BLaER1 treated with 17β-estradiol and CSF1 and Interleukin-3, amounts not matched to agents 10 nM and 100 nM (cell line): ENCODE data around the gene ZBTB46.

Experiments used
- H3K27ac ChIP-seq, 11 experiments: shearing (Covaris generic); formaldehyde crosslinking; 2 replicates each; pipeline ENCODE4 v1.8.1; 2022
- H3K27me3 ChIP-seq, 11 experiments: shearing (Covaris generic); formaldehyde crosslinking; 2 replicates each; pipeline ENCODE4 v1.8.1; 2022
- H3K36me3 ChIP-seq, 11 experiments: shearing (Covaris generic); formaldehyde crosslinking; 2 replicates each; pipeline ENCODE4 v1.8.1; 2022
- H3K4me1 ChIP-seq, 10 experiments: shearing (Covaris generic); formaldehyde crosslinking; 2 replicates each; pipeline ENCODE4 v1.8.1; 2022
- H3K4me2 ChIP-seq, 11 experiments: shearing (Covaris generic); formaldehyde crosslinking; 2 replicates each; pipeline ENCODE4 v1.8.1; 2022
- H3K4me3 ChIP-seq, 10 experiments: shearing (Covaris generic); formaldehyde crosslinking; 2 replicates each; pipeline ENCODE4 v1.8.1; 2022
- H3K9ac ChIP-seq, 11 experiments: shearing (Covaris generic); formaldehyde crosslinking; 2 replicates each; pipeline ENCODE4 v1.8.1; 2022
- H3K9me3 ChIP-seq, 11 experiments: shearing (Covaris generic); formaldehyde crosslinking; replicated peaks in 1 of 11; 2 replicates each; pipeline ENCODE4 v1.8.1; 2022
- H4K20me1 ChIP-seq, 11 experiments: shearing (Covaris generic); formaldehyde crosslinking; 2 replicates each; pipeline ENCODE4 v1.8.1; 2022
- Cebpa-rat ChIP-seq, 11 experiments: shearing (Covaris generic); IDR thresholded peaks; 2 replicates each; pipeline ENCODE4 v1.8.1; 2022

ZBTB46 gene

DNA sequence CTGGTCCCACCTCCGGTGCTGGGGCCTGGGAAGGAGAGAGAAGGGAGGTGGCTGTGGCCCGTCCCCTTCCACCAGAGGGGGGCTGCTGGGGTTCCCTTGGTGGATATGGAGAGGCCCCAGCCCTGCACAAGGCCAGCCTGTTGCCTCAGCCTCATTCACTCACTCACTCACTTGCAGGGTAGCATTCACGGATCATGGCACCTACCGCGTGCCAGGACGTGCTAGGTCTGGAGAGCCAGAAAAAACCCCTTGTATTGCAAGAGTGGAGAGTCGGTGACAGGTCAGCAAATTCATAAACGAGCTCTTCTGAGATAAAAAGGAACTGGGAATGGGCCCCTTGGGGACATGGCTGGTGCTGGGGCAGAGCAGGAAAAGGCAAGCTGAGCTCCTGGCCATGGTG is 6.4 kb upstream of the ZBTB46 start:
- Histone ChIP-seq H3K36me3 (no peaks in the 10 kb centered on the region), H3K4me2 (peak overlapping the region; percentile 52 to 99 (median 79)), H3K4me1 (peaks cover 63 to 80% (median 76%) of the 10 kb centered on the region in 10 experiments), H3K9me3 (no peaks in the 10 kb centered on the region), H3K27me3 (peaks cover 17 to 37% (median 30%) of the 10 kb centered on the region in 11 experiments), H3K27ac (no peak overlapping the region), H3K9ac (no peak overlapping the region), H4K20me1 (peaks cover 0 to 24% (median 6%) of the 10 kb centered on the region in 11 experiments; a peak in 13 of 22 replicates), H3K4me3 (no peak overlapping the region; a peak in 1 of 20 replicates)
- TF ChIP-seq Cebpa-rat (IDR thresholded peaks at IDR 0.05): no peak

DNA sequence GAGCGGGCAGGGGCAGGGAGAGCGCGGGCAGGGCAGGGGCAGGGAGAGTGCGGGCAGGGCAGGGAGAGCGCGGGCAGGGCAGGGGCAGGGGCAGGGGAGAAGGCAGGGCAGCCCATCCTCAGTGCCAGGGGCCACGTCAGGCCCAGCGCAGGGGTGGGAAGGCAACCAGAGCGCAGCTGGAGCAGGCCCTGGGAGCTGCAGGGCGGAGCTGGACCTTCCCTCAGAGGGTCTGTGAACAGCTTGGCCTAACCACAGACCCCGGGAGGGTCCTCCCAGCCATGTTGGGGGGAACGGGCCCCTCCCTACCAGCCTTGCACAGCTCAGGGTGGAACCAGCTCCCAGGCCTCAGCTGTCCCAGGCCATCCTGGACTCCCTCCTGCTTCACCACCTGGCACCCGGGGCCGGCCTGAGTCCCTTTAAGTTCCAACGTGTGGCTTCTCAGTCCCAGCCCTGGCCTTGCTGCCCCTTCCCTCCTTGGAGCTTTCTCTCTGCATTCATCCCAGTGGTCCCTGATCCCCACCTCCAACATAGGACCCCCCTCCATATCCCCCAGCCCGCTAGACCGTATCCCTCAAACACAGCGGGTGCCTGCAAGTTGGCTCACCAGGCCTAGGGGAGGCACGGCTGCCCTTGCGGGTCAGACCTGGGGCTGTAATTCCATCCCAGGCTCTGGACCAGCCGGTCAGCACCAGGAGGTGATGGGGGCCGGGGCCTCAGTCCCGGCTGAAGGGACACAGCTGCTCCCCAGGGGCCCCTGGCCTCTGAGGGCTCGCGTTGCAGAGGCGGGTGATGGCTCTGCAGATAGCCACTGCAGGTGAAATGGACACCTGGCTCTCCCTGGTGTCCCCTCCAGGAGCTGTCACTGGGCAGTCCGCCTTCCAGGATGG is 5.6 kb upstream of the ZBTB46 start:
- Histone ChIP-seq H3K4me3 (no peak overlapping the region; a peak in 1 of 20 replicates), H3K4me2 (peak overlapping the region; percentile 52 to 99 (median 79)), H3K27me3 (peaks cover 22 to 44% (median 38%) of the 10 kb centered on the region in 11 experiments), H3K36me3 (no peaks in the 10 kb centered on the region), H3K9ac (0 out of 22 replicates have a peak overlapping the region, but pooled peaks of 1 of the 11 experiments have one; percentile 6), H3K4me1 (peaks cover 60 to 78% (median 73%) of the 10 kb centered on the region in 10 experiments), H3K9me3 (no peaks in the 10 kb centered on the region), H4K20me1 (peaks cover 0 to 32% (median 13%) of the 10 kb centered on the region in 11 experiments; a peak in 15 of 22 replicates), H3K27ac (no peak overlapping the region)
- TF ChIP-seq Cebpa-rat (IDR thresholded peaks at IDR 0.05): no peak

DNA sequence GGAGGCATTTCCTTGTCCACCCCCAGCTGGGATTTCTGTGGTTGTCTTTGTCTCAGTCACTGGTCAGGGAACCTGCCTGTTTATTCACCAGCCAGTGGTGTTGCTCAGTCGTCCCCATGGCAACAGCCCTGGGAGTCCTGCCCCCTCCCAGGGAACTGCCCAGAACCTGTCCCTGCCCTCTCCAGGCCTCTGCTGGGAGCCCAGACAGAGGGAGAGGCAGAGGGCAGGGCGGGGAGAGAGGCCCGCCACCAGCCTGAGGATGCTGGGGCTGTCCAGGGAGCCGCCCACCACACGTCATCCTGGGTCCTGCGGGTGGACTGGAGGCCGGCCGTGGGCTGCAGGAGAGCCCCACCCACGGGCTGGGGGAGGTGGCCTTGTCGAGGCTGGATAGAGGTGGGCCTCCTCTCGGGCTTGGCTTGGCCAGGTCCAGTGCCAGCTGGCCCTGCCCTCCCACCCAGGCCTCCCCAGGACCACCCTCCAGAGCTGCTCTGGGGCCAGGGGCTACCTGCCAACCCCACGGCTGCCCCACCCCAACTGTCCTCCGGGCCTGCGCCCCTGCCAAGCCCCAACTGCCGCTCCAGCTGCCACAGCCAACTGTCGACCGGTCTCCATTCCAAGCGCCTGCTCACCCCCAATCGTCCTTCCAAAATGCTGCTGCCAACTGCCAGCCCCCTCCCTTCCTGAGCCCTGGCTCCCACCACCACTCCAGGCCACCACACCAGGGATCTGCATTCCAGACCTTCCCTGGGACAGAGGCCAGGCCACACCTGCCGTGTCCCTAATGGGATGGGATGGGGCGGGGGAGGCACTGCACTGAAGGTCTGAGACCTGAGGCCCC is 4.2 kb upstream of the ZBTB46 start:
- Histone ChIP-seq H3K27ac (no peak overlapping the region), H3K9me3 (no peaks in the 10 kb centered on the region), H3K36me3 (no peaks in the 10 kb centered on the region), H3K4me2 (peak overlapping the region; percentile 45 to 75 (median 57); a peak in 20 of 22 replicates), H3K9ac (no peak overlapping the region), H3K4me3 (no peak overlapping the region), H3K4me1 (peaks cover 57 to 70% (median 66%) of the 10 kb centered on the region in 10 experiments), H3K27me3 (peaks cover 32 to 58% (median 51%) of the 10 kb centered on the region in 11 experiments), H4K20me1 (peaks cover 0 to 35% (median 18%) of the 10 kb centered on the region in 11 experiments; a peak in 15 of 22 replicates)
- no peak for TF ChIP-seq Cebpa-rat (IDR thresholded peaks at IDR 0.05)

DNA sequence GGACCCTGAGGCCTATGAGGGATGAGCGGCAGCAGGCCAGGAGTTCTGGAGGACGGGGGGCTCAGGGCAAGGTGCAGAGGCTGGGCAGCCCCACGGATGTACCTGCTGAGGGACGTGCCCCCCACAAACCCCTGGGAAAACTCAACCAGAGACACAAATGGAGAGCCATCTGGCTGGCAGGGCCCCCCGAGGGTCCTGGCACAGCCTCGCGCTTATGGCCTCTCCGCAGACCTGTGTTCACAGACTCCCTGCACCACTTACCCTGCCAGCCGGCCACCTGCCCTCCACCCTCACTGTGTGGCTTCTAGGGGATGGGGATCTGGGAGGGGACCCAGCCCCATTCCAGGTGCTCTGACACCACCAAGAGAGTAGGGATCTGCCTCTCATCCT is 3.4 kb upstream of the ZBTB46 start:
- Histone ChIP-seq H3K4me2 (peak overlapping the region; percentile 45 to 75 (median 57); a peak in 21 of 22 replicates), H3K9me3 (no peaks in the 10 kb centered on the region)

DNA sequence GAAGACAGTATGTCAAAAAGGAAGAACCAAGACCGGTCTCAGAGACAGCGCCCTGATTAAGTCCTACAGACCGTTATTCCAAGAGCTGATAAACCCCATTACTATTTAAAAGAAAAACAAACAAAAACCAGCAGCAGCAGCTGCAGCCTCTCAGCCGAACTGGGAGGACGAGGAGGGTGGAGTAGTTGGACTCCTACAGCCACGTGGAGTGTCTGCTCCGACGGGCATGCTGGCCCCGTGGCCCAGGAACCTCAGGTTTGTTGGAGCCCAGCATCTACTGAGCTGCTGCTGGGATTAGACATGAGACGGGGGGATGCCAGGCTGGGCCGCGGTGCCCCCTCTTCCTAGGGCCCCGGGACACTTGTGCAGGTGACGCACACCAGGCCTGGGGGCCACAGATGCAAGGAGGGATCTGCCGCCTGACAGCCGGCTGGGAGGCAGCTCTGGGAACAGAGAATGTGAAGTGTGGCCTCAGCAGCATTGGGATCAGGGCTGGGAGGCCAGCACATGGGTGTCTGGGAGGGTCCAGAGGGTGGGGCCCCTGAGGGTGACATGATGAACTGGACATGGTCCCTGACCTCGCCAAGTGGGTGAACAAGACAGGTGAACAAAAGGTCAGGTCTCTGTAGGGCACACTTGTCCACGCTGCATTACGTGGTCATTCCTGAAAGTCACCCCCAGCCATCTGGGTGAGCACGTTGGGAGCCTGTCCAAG is 2.9 kb upstream of the ZBTB46 start:
- peak overlapping the region; percentile 45 to 75 (median 57); a peak in 21 of 22 replicates for H3K4me2 ChIP-seq
- H3K27me3 ChIP-seq: peaks cover 41 to 69% (median 64%) of the 10 kb centered on the region in 11 experiments
- no peaks in the 10 kb centered on the region for H3K9me3 ChIP-seq
- TF ChIP-seq Cebpa-rat (IDR thresholded peaks at IDR 0.05): no peak
- no peaks in the 10 kb centered on the region for H3K36me3 ChIP-seq
- no peak overlapping the region for H3K27ac ChIP-seq
- no peak overlapping the region for H3K4me3 ChIP-seq
- peaks cover 0 to 47% (median 27%) of the 10 kb centered on the region in 11 experiments; a peak in 18 of 22 replicates for H4K20me1 ChIP-seq
- H3K4me1 ChIP-seq: peaks cover 54 to 70% (median 66%) of the 10 kb centered on the region in 10 experiments
- peak overlapping the region in 1 of 11 experiments; percentile 29; a peak in 1 of 22 replicates for H3K9ac ChIP-seq

More for the DNA sequence above, 3.4 kb upstream of the ZBTB46 start:
- no peak for TF ChIP-seq Cebpa-rat (IDR thresholded peaks at IDR 0.05)
- peaks cover 51 to 70% (median 66%) of the 10 kb centered on the region in 10 experiments for H3K4me1 ChIP-seq
- peaks cover 37 to 63% (median 59%) of the 10 kb centered on the region in 11 experiments for H3K27me3 ChIP-seq
- no peaks in the 10 kb centered on the region for H3K36me3 ChIP-seq
- no peak overlapping the region for H3K27ac ChIP-seq
- no peak overlapping the region for H3K4me3 ChIP-seq
- H4K20me1 ChIP-seq: peaks cover 0 to 42% (median 22%) of the 10 kb centered on the region in 11 experiments; a peak in 17 of 22 replicates
- peak overlapping the region in 1 of 11 experiments; percentile 29; a peak in 1 of 22 replicates for H3K9ac ChIP-seq

DNA sequence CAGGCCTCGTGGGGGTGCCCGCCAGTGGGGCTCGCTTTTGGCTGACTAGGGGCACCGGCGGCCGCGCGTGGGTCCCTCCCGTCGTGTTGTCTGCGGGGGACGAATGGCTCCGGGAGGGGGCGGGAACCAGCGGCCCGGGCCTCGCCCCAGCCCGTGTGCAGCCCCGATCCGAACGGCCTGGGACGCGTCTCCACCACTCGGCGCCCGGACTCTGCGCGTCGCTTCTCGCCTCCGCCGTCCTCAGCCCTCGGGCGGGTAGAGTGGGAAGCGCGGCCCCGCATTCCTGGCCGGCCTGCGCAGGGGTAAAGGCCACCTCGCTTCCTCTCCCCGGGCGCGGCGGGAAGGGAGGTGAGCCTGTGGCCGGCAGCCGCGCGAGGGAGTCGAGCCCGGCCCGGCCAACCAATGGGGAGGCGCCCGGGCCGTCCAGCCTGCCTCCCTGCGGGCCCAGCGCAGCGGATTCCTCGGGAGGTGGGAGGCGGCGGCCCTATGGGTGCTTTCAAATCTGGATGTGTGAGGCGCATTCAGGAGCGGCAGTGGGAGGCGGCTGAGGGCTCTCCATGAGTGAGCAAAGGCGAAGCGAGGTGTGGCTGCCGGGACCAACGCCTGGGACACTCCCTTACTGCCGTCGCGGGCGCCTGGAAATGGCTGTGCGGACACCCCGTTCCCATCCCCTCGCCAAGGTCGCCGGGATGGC is 1.1 kb upstream of the ZBTB46 start:
- Histone ChIP-seq H4K20me1 (peaks cover 0 to 53% (median 33%) of the 10 kb centered on the region in 11 experiments; a peak in 19 of 22 replicates), H3K4me3 (peak overlapping the region; percentile 58 to 83 (median 68)), H3K27me3 (peaks cover 56 to 81% (median 78%) of the 10 kb centered on the region in 11 experiments), H3K9ac (peak overlapping the region in 3 of 11 experiments; percentile 61 to 70 (median 70); a peak in 3 of 22 replicates), H3K27ac (no peak overlapping the region), H3K9me3 (peaks cover 0 to 2% (median under 1%) of the 10 kb centered on the region in 11 experiments; a peak in 6 of 22 replicates), H3K36me3 (no peaks in the 10 kb centered on the region), H3K4me2 (peak overlapping the region; percentile 91 to 97 (median 95)), H3K4me1 (peaks cover 49 to 69% (median 59%) of the 10 kb centered on the region in 10 experiments)
- TF ChIP-seq Cebpa-rat (IDR thresholded peaks at IDR 0.05): no peak

DNA sequence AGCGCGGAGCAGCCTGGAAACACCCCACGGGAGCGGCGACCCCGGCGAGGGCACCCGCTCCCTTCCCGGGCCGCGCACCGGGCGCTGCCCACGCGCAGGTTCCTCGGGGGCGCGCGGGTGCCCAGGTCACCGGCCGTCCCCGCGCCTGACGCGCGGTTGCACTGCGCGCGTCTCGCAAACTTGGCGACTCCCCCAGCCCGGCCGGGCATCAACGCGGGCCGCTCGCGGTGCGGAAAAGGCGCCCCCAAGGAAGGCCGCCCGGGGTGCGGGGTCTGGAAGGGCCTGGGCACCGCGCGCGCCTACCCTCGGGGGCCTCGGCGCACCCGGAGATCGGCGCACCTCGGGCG is 555 bp upstream of the ZBTB46 start:
- Histone ChIP-seq H3K27me3 (peaks cover 57 to 82% (median 79%) of the 10 kb centered on the region in 11 experiments), H3K4me2 (peak overlapping the region; percentile 91 to 97 (median 95)), H3K36me3 (no peaks in the 10 kb centered on the region), H3K27ac (peak overlapping the region in 1 of 11 experiments; percentile 19; a peak in 2 of 22 replicates), H3K4me1 (peaks cover 44 to 69% (median 56%) of the 10 kb centered on the region in 10 experiments), H4K20me1 (peaks cover 0 to 49% (median 33%) of the 10 kb centered on the region in 11 experiments; a peak in 19 of 22 replicates), H3K9ac (peak overlapping the region in 9 of 11 experiments; percentile 35 to 70 (median 49); a peak in 10 of 22 replicates), H3K4me3 (peak overlapping the region; percentile 58 to 83 (median 68)), H3K9me3 (peaks cover 0 to 7% (median 3%) of the 10 kb centered on the region in 11 experiments; a peak in 8 of 22 replicates)
- no peak for TF ChIP-seq Cebpa-rat (IDR thresholded peaks at IDR 0.05)
